Measurements from ENCODE around the gene FKBP5. TPM values are rescaled to one million over a fixed set of nuclear protein-coding genes. Genes with fewer than 3 reads are reported as not detected.

Gene FKBP5
- total RNA-seq, 1 donor from 2014 or later: 29.5 TPM

GRCh38 chr6:35681298-35681697 is 7.4 kb downstream of the FKBP5 start:
- DNase-seq (ENCODE audit: low read depth) (no peak), FAIRE-seq (no peak)
- H3K36me3 ChIP-seq (ENCODE audit: control insufficient read depth, insufficient read depth, low read length): peaks cover 5% of the 10 kb centered on the region
- TF ChIP-seq, protein P1, sequence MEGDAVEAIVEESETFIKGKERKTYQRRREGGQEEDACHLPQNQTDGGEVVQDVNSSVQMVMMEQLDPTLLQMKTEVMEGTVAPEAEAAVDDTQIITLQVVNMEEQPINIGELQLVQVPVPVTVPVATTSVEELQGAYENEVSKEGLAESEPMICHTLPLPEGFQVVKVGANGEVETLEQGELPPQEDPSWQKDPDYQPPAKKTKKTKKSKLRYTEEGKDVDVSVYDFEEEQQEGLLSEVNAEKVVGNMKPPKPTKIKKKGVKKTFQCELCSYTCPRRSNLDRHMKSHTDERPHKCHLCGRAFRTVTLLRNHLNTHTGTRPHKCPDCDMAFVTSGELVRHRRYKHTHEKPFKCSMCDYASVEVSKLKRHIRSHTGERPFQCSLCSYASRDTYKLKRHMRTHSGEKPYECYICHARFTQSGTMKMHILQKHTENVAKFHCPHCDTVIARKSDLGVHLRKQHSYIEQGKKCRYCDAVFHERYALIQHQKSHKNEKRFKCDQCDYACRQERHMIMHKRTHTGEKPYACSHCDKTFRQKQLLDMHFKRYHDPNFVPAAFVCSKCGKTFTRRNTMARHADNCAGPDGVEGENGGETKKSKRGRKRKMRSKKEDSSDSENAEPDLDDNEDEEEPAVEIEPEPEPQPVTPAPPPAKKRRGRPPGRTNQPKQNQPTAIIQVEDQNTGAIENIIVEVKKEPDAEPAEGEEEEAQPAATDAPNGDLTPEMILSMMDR (IDR thresholded peaks at IDR 0.05; ENCODE audit: insufficient read depth, low read length, severe bottlenecking): no peak
- no peak overlapping the region for H3K4me3 ChIP-seq (ENCODE audit: low read depth, low read length)
- H3K27me3 ChIP-seq (ENCODE audit: control insufficient read depth, insufficient read depth, low read length): no peaks in the 10 kb centered on the region

DNA sequence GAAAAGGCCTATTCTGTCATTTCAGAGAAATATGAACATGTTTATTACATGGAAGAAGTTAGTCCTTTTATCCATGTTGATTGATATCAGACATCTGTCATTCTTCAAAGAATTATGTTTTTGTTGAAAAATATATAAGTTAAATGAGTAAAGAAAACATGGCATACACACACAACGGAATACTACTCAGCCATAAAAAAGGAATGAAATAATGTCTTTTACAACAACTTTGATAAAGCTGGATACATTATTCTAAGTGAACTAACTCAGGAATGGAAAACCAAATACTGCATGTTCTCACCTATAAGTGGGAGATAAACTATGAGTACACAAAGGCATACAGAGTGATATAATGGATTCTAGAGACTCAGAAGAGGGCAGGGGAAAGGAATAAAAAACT is 9.3 kb downstream of the FKBP5 start:
- Histone ChIP-seq H3K36me3 (ENCODE audit: control insufficient read depth, insufficient read depth, low read length) (peaks cover 4% of the 10 kb centered on the region), H3K27me3 (ENCODE audit: control insufficient read depth, insufficient read depth, low read length) (no peaks in the 10 kb centered on the region), H3K4me3 (ENCODE audit: low read depth, low read length) (no peak overlapping the region)
- DNase-seq (ENCODE audit: low read depth) (no peak), FAIRE-seq (no peak)
- TF ChIP-seq, protein P1 (IDR thresholded peaks at IDR 0.05; ENCODE audit: insufficient read depth, low read length, severe bottlenecking): no peak

DNA sequence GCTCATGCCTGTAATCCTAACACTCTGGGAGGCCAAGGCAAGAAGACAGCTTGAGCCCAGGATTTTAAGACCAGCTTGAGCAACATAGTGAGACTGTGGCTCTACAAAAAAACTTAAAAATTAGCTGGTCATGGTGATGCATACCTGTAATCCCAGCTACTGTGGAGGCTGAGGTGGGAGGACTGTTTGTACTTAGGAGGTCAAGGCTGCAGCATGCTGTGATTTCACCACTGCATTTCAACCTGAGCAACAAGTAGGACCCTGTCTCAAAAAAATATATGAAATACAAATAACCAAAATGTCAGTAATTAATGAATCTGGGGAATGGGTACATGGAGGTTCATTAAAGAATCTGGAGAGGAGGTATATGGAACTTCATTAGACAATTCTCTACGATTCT is 9.9 kb downstream of the FKBP5 start:
- DNase-seq (ENCODE audit: low read depth) (no peak), FAIRE-seq (no peak)
- Histone ChIP-seq H3K4me3 (ENCODE audit: low read depth, low read length) (no peak overlapping the region), H3K36me3 (ENCODE audit: control insufficient read depth, insufficient read depth, low read length) (peaks cover 4% of the 10 kb centered on the region), H3K27me3 (ENCODE audit: control insufficient read depth, insufficient read depth, low read length) (no peaks in the 10 kb centered on the region)
- TF ChIP-seq, protein P1 (IDR thresholded peaks at IDR 0.05; ENCODE audit: insufficient read depth, low read length, severe bottlenecking): no peak

DNA sequence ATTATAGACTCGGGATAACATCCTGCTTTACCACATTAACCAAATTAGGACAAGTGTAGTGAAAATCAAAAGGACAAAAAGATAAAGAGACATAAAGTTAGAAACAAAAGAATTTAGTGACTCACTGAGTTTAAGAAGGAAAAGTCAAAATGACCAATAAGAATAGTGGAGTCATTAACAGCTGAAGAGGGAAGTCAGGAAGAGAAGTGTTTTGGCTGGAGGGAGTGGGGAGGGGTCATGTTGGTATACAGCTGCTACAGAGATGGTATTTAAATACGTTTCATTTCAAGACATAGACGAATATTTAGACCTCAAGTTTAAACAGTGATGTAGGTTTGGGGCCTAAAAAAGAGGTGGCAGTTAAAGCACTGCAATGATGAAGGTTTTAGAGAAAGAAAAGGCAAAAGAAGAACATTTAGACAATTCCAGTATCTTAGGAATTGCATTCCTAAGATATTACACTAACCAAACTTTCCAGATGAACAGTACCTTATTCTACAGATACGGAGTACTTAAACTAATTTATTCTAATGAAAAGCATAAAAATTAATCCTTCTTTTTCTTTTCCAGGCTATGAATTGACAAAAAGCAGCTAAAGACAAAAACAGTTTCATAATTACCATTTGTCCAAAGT is 10.6 kb downstream of the FKBP5 start:
- TF ChIP-seq, protein P1 (IDR thresholded peaks at IDR 0.05; ENCODE audit: insufficient read depth, low read length, severe bottlenecking): no peak
- no peaks in the 10 kb centered on the region for H3K27me3 ChIP-seq (ENCODE audit: control insufficient read depth, insufficient read depth, low read length)
- DNase-seq (ENCODE audit: low read depth) (no peak), FAIRE-seq (no peak)
- peaks cover 5% of the 10 kb centered on the region for H3K36me3 ChIP-seq (ENCODE audit: control insufficient read depth, insufficient read depth, low read length)
- no peak overlapping the region for H3K4me3 ChIP-seq (ENCODE audit: low read depth, low read length)

- H3K4me3 ChIP-seq (ENCODE audit: low read depth, low read length): no peak overlapping the region
- TF ChIP-seq, protein P1 (IDR thresholded peaks at IDR 0.05; ENCODE audit: insufficient read depth, low read length, severe bottlenecking): no peak
- H3K36me3 ChIP-seq (ENCODE audit: control insufficient read depth, insufficient read depth, low read length): peaks cover 5% of the 10 kb centered on the region
- DNase-seq (ENCODE audit: low read depth) (no peak), FAIRE-seq (no peak)
- no peaks in the 10 kb centered on the region for H3K27me3 ChIP-seq (ENCODE audit: control insufficient read depth, insufficient read depth, low read length)
These were observed 11.3 kb downstream of the FKBP5 start for GRCh38 chr6:35677456-35677855.

GRCh38 chr6:35675871-35676459 is 12.8 kb downstream of the FKBP5 start:
- TF ChIP-seq, protein P1 (IDR thresholded peaks at IDR 0.05; ENCODE audit: insufficient read depth, low read length, severe bottlenecking): no peak
- H3K4me3 ChIP-seq (ENCODE audit: low read depth, low read length): no peak overlapping the region
- FAIRE-seq: no peak
- H3K27me3 ChIP-seq (ENCODE audit: control insufficient read depth, insufficient read depth, low read length): no peaks in the 10 kb centered on the region
- H3K36me3 ChIP-seq (ENCODE audit: control insufficient read depth, insufficient read depth, low read length): peaks cover 5% of the 10 kb centered on the region
- DNase-seq (ENCODE audit: low read depth): no peak
